Measurements from ENCODE around the gene EVX2. TPM values are rescaled to one million over a fixed set of nuclear protein-coding genes. Genes with fewer than 3 reads are reported as not detected.

The EVX2 gene
- total RNA-seq, 1 donor from 2014 or later, result not detected

DNA sequence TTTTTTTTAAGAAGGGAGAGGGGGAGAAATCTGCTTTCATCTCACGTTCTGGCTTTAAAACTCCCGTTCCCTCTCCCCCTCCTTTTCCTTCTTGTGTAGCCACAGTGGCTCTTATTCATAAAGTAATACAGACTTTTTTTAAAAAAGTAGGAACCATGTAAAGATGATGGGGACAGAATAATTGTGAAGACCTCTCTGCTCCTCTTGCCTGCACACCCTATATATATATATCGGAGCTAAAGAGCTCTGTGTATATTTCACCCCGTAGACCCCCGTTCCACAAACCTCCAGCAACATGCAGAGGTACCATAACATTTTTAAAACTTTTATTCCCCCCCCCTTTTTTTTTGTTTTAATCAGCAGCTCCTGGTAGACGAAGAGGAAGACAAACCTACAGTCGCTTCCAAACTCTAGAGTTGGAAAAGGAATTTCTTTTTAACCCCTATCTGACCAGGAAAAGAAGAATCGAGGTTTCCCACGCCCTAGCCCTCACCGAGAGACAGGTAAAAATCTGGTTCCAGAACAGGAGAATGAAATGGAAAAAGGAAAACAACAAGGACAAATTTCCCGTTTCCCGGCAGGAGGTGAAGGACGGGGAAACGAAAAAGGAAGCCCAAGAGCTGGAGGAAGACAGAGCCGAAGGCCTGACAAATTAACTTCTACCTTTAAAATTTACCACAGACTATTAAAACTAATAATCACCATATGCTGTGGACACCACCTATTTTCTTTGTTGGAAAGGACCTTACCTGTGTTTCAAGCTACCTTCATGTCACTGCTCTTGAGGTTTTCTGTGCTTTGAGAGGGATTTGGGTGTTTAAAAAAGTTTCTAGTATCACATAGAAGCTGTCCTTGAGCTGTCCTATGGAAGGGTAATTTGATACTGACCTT is 47.4 kb upstream of the EVX2 start:
- Histone ChIP-seq H3K4me2 (ENCODE audit: low read length) (peak overlapping the region; percentile 72), H3K9ac (ENCODE audit: low read length) (no peak overlapping the region), H3K4me1 (ENCODE audit: insufficient read depth, low read length) (no peaks in the 10 kb centered on the region), H4K20me1 (ENCODE audit: insufficient read depth, low read length) (no peaks in the 10 kb centered on the region), H3K4me3 (ENCODE audit: insufficient read depth, low read depth, low read length) (no peak overlapping the region), H3K27ac (ENCODE audit: low read depth, low read length) (no peak overlapping the region), H3K36me3 (ENCODE audit: insufficient read depth, low read length) (no peaks in the 10 kb centered on the region), H3K79me2 (ENCODE audit: insufficient read depth, low read length) (no peaks in the 10 kb centered on the region), H2AFZ (ENCODE audit: low read depth, low read length) (no peak overlapping the region), H3K9me3 (ENCODE audit: insufficient read depth, low read depth, low read length) (no peaks in the 10 kb centered on the region), H3K27me3 (ENCODE audit: insufficient read depth, low read length) (peaks cover 90% of the 10 kb centered on the region)
- FAIRE-seq, result no peak
- TF ChIP-seq, protein P1, sequence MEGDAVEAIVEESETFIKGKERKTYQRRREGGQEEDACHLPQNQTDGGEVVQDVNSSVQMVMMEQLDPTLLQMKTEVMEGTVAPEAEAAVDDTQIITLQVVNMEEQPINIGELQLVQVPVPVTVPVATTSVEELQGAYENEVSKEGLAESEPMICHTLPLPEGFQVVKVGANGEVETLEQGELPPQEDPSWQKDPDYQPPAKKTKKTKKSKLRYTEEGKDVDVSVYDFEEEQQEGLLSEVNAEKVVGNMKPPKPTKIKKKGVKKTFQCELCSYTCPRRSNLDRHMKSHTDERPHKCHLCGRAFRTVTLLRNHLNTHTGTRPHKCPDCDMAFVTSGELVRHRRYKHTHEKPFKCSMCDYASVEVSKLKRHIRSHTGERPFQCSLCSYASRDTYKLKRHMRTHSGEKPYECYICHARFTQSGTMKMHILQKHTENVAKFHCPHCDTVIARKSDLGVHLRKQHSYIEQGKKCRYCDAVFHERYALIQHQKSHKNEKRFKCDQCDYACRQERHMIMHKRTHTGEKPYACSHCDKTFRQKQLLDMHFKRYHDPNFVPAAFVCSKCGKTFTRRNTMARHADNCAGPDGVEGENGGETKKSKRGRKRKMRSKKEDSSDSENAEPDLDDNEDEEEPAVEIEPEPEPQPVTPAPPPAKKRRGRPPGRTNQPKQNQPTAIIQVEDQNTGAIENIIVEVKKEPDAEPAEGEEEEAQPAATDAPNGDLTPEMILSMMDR (IDR thresholded peaks at IDR 0.05; ENCODE audit: insufficient read depth, low read depth, low read length), result no peak
- peak; percentile 18 for TF ChIP-seq EZH2 (IDR thresholded peaks at IDR 0.05; ENCODE audit: insufficient read depth, low read length)
- no peak for DNase-seq (ENCODE audit: low read depth)
- Mint-ChIP-seq H3K27me3 (ENCODE audit: low read depth, unreplicated experiment) (peaks cover 83% of the 10 kb centered on the region), H3K4me1 (ENCODE audit: low read depth, unreplicated experiment) (peaks cover 3% of the 10 kb centered on the region), H3K9me3 (ENCODE audit: unreplicated experiment) (peaks cover 27% of the 10 kb centered on the region), H3K36me3 (ENCODE audit: low read depth, unreplicated experiment) (no peaks in the 10 kb centered on the region), H3K4me3 (ENCODE audit: unreplicated experiment) (peak overlapping the region; percentile 17), H3K27ac (ENCODE audit: unreplicated experiment) (peak overlapping the region; percentile 68)

DNA sequence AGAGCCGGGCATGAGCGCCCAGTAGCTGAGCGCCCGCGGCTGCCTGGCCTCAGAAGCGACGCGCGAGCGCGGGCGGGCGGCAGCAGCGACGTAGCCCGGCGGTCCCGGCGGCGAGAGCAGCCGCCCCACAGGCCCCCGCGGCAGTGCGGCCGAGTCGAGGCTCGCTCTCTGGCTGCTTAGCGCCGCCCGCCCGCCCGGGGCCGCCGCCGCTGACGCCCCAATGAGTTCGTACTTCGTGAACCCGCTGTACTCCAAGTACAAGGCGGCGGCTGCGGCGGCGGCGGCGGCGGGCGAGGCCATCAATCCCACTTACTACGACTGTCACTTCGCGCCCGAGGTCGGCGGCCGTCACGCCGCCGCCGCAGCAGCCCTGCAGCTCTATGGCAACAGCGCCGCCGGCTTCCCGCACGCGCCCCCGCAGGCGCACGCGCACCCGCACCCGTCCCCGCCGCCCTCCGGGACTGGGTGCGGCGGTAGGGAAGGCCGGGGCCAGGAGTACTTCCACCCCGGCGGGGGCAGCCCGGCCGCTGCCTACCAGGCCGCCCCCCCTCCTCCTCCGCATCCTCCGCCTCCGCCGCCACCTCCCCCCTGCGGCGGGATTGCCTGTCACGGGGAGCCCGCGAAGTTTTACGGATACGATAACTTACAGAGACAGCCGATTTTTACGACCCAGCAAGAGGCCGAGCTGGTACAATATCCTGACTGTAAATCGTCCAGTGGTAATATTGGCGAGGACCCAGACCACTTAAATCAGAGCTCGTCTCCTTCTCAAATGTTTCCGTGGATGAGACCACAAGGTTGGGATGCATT is 46.6 kb upstream of the EVX2 start:
- Histone ChIP-seq H3K4me2 (ENCODE audit: low read length) (peak overlapping the region; percentile 72), H3K9ac (ENCODE audit: low read length) (no peak overlapping the region), H3K79me2 (ENCODE audit: insufficient read depth, low read length) (no peaks in the 10 kb centered on the region), H3K27ac (ENCODE audit: low read depth, low read length) (no peak overlapping the region), H2AFZ (ENCODE audit: low read depth, low read length) (no peak overlapping the region), H4K20me1 (ENCODE audit: insufficient read depth, low read length) (no peaks in the 10 kb centered on the region), H3K4me1 (ENCODE audit: insufficient read depth, low read length) (no peaks in the 10 kb centered on the region), H3K4me3 (ENCODE audit: insufficient read depth, low read depth, low read length) (no peak overlapping the region), H3K36me3 (ENCODE audit: insufficient read depth, low read length) (no peaks in the 10 kb centered on the region), H3K9me3 (ENCODE audit: insufficient read depth, low read depth, low read length) (no peaks in the 10 kb centered on the region), H3K27me3 (ENCODE audit: insufficient read depth, low read length) (peaks cover 90% of the 10 kb centered on the region)
- peak overlapping the region; percentile 68 for H3K27ac Mint-ChIP-seq (ENCODE audit: unreplicated experiment)
- peaks cover 3% of the 10 kb centered on the region for H3K4me1 Mint-ChIP-seq (ENCODE audit: low read depth, unreplicated experiment)
- peaks cover 83% of the 10 kb centered on the region for H3K27me3 Mint-ChIP-seq (ENCODE audit: low read depth, unreplicated experiment)
- TF ChIP-seq EZH2 (IDR thresholded peaks at IDR 0.05; ENCODE audit: insufficient read depth, low read length), result peak; percentile 92
- TF ChIP-seq, protein P1 (IDR thresholded peaks at IDR 0.05; ENCODE audit: insufficient read depth, low read depth, low read length), result no peak
- FAIRE-seq (no peak), DNase-seq (ENCODE audit: low read depth) (no peak)
- peak overlapping the region; percentile 17 for H3K4me3 Mint-ChIP-seq (ENCODE audit: unreplicated experiment)
- H3K36me3 Mint-ChIP-seq (ENCODE audit: low read depth, unreplicated experiment), result no peaks in the 10 kb centered on the region
- peaks cover 22% of the 10 kb centered on the region for H3K9me3 Mint-ChIP-seq (ENCODE audit: unreplicated experiment)
